Fibroblast of lung (primary cell): ENCODE data around the gene SLC25A6. TPM values are rescaled to one million over a fixed set of nuclear protein-coding genes. Genes with fewer than 3 reads are reported as not detected.

Source experiments
- DNase-seq, 2 donors: peaks; one replicate each; pipeline versions ENCODE4 v3.0.0 to v3.0.0-alpha.2; 2010; ENCODE audit warnings: low read depth in 2 of 2
- H2AFZ ChIP-seq: 2 replicates; pipeline ENCODE4 v1.5.1; 2012; ENCODE audit warnings: low read length, control low read depth, inconsistent platforms
- H3K27ac ChIP-seq: 2 replicates; pipeline ENCODE4 v1.5.1; 2011; ENCODE audit warnings: low read length, control low read depth; ENCODE audit not compliant: insufficient read depth
- H3K27me3 ChIP-seq: 2 replicates; pipeline ENCODE4 v1.5.1; 2011; ENCODE audit warnings: mild to moderate bottlenecking, low read length; ENCODE audit not compliant: control insufficient read depth, insufficient read depth
- H3K36me3 ChIP-seq: 2 replicates; pipeline ENCODE4 v1.5.1; 2011; ENCODE audit warnings: low read length; ENCODE audit not compliant: control insufficient read depth, insufficient read depth
- H3K4me1 ChIP-seq: 2 replicates; pipeline ENCODE4 v1.5.1; 2011; ENCODE audit warnings: low read length; ENCODE audit not compliant: control insufficient read depth, insufficient read depth; ENCODE audit errors: extremely low read depth
- H3K4me2 ChIP-seq: 2 replicates; pipeline ENCODE4 v1.5.1; 2011; ENCODE audit warnings: low read length, control low read depth; ENCODE audit not compliant: insufficient read depth; ENCODE audit errors: extremely low read depth
- H3K4me3 ChIP-seq, 4 experiments: fragments of 200-600 bp in 1 of 4; sonication (generic) in 1 of 4; replicated peaks in 1 of 4; 2 replicates each; pipeline ENCODE4 v1.5.1; 2011 to 2016; ENCODE audit warnings: low read length in 4 of 4, low read depth in 3 of 4, mild to moderate bottlenecking in 3 of 4, control low read depth in 2 of 4, inconsistent platforms in 1 of 4, mixed read lengths in 1 of 4; ENCODE audit not compliant: insufficient read depth in 1 of 4; ENCODE audit errors: control extremely low read depth in 1 of 4
- H3K79me2 ChIP-seq: 2 replicates; pipeline ENCODE4 v1.5.1; 2012; ENCODE audit warnings: mild to moderate bottlenecking, low read length, inconsistent platforms; ENCODE audit not compliant: control insufficient read depth, insufficient read depth
- H3K9ac ChIP-seq: 2 replicates; pipeline ENCODE4 v1.5.1; 2011; ENCODE audit warnings: mild to moderate bottlenecking, low read length, control low read depth; ENCODE audit not compliant: insufficient read depth
- H3K9me3 ChIP-seq: 2 replicates; pipeline ENCODE4 v1.5.1; 2012; ENCODE audit warnings: low read depth, low read length; ENCODE audit not compliant: control insufficient read depth, insufficient read depth
- H4K20me1 ChIP-seq: 2 replicates; pipeline ENCODE4 v1.5.1; 2011; ENCODE audit warnings: low read length; ENCODE audit not compliant: control insufficient read depth, insufficient read depth; ENCODE audit errors: extremely low read depth
- CTCF ChIP-seq, 2 donors: IDR thresholded peaks in 1 of 2; conservative IDR thresholded peaks in 1 of 2; 1 replicate in 1 of 2; 2 replicates in 1 of 2; pipeline ENCODE4 v1.5.1; 2011 to 2012; ENCODE audit warnings: low read length in 2 of 2, control low read depth in 1 of 2, inconsistent platforms in 1 of 2, low read depth in 1 of 2, mild to moderate bottlenecking in 1 of 2
- EZH2 ChIP-seq: IDR thresholded peaks from 2 replicates; pipeline ENCODE4 v1.5.1; 2012; ENCODE audit warnings: low read length, control low read depth, mild to moderate bottlenecking; ENCODE audit errors: missing control alignments
- polyA plus RNA-seq, 2 donors: library from polyadenylated mRNA; depleted of rRNA in 1 of 2; stranded (reverse) in 1 of 2; unstranded in 1 of 2; fragments of >200 nt; gene quantifications; 2 replicates each; pipeline ENCODE4 v1.2.1, GENCODE V29; 2011 to 2012; ENCODE audit warnings: missing spikeins in 1 of 2
- total RNA-seq: library from RNA; depleted of rRNA; stranded (reverse); fragments of >200 nt; gene quantifications from 2 replicates; pipeline ENCODE4 v1.2.1, GENCODE V29; 2014

The SLC25A6 gene
- total and polyA plus RNA-seq, 2 donors (not counting 1 experiment from before 2014, with no cell fraction given): 158 to 220 TPM

GRCh38 chrX:1389993-1390285, 2.0 kb downstream of the SLC25A6 start:
- no peak for DNase-seq
- TF ChIP-seq EZH2 (no peak), CTCF (conservative IDR thresholded peaks at IDR 0.05 in 1 of 2, IDR thresholded peaks at IDR 0.05 in 1 of 2; ENCODE audit: low read depth in 1 of 2, low read length in 2 of 2) (no peak)
- no peak overlapping the region for H2AFZ ChIP-seq
- peaks cover 7% of the 10 kb centered on the region for H3K4me1 ChIP-seq
- no peaks in the 10 kb centered on the region for H3K9me3 ChIP-seq
- H3K27me3 ChIP-seq: no peaks in the 10 kb centered on the region
- peaks cover 61% of the 10 kb centered on the region for H3K79me2 ChIP-seq
- no peak overlapping the region for H3K27ac ChIP-seq
- H4K20me1 ChIP-seq: peaks cover 2% of the 10 kb centered on the region
- H3K36me3 ChIP-seq: peaks cover 40% of the 10 kb centered on the region
- H3K4me3 ChIP-seq: no peak overlapping the region
- H3K4me2 ChIP-seq: no peak overlapping the region
- no peak overlapping the region for H3K9ac ChIP-seq

- Histone ChIP-seq H3K27ac (no peak overlapping the region), H2AFZ (no peak overlapping the region), H3K4me3 (no peak overlapping the region), H3K36me3 (peaks cover 42% of the 10 kb centered on the region), H4K20me1 (peaks cover 2% of the 10 kb centered on the region), H3K79me2 (peaks cover 55% of the 10 kb centered on the region), H3K27me3 (no peaks in the 10 kb centered on the region), H3K4me2 (no peak overlapping the region), H3K4me1 (peaks cover 4% of the 10 kb centered on the region), H3K9me3 (no peaks in the 10 kb centered on the region), H3K9ac (no peak overlapping the region)
- TF ChIP-seq CTCF (conservative IDR thresholded peaks at IDR 0.05 in 1 of 2, IDR thresholded peaks at IDR 0.05 in 1 of 2; ENCODE audit: low read depth in 1 of 2, low read length in 2 of 2) (no peak), EZH2 (no peak)
- DNase-seq: no peak
Measured at GRCh38 chrX:1389181-1389992, 2.5 kb downstream of the SLC25A6 start.

GRCh38 chrX:1388651-1389050, 3.3 kb downstream of the SLC25A6 start:
- Histone ChIP-seq H3K79me2 (peaks cover 49% of the 10 kb centered on the region), H3K27ac (no peak overlapping the region), H4K20me1 (peaks cover 2% of the 10 kb centered on the region), H3K9me3 (no peaks in the 10 kb centered on the region), H3K4me1 (peaks cover 3% of the 10 kb centered on the region), H3K27me3 (no peaks in the 10 kb centered on the region), H2AFZ (no peak overlapping the region), H3K36me3 (peaks cover 42% of the 10 kb centered on the region), H3K9ac (no peak overlapping the region), H3K4me3 (no peak overlapping the region), H3K4me2 (no peak overlapping the region)
- TF ChIP-seq CTCF (conservative IDR thresholded peaks at IDR 0.05 in 1 of 2, IDR thresholded peaks at IDR 0.05 in 1 of 2; ENCODE audit: low read depth in 1 of 2, low read length in 2 of 2) (no peak), EZH2 (no peak)
- DNase-seq: no peak
